T47D (cell line): Measurements from ENCODE around the gene ABCG8.

Experiments
- DNase-seq, 2 experiments: peaks; one replicate each; pipeline versions ENCODE4 v3.0.0 to v3.0.0-alpha.2; 2011 to 2012; ENCODE audit warnings: low read depth in 1 of 2, low spot score in 1 of 2
- JUND ChIP-seq: IDR thresholded peaks from 2 replicates; pipeline ENCODE4 v1.6.1; 2012; ENCODE audit warnings: low read depth
- in situ Hi-C: cut with HindIII; loops from 2 replicates; pipeline ENCODE4 v1.10.0; 2016; ENCODE audit warnings: low sequenced_read_pairs, low pct_unique_long_range_greater_than_20kb

ABCG8 gene

DNA sequence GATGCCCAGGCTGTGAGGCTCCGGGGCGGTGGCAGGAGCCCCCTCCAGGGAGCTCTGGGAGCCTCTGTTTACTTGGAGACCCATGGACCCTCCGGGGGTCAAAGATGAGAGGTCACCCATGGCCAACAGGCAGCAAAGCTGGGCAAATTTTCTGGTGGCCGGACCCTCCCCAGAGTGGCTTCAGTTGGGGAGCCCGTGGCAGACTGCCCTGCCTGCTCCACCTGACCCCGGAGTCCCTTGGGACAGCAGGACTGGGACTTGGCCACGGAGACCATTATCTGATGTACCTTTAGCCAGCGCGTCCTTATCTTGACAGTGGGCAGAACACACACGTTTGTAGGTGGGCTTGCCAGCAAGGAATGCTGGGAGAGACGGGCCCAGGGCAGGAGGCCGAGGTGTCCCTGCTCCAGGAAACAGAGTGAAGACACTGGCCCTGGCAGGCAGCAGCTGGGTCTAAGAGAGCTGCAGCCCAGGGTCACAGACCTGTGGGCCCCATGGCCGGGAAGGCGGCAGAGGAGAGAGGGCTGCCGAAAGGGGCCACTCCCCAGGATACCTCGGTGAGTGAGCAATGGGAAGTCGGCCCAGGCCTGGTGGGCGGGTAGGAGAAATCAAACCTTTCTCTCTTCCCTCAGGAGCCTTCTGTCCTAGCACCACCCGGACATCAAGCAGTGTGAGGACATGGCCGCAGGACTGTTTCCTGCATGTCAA is at the start of gene ABCG8, which contains the start of gene ABCG5:
Gene ABCG8, plus strand, starts transcription at position 412 of the 708 bp plus-strand sequence. Its CDS starts 83 bp downstream, at position 495.
Gene ABCG5, minus strand, starts transcription at position 280 of the 708 bp plus-strand sequence. Its CDS starts 160 bp downstream, at position 120.
- in situ Hi-C loops = no loop called here
- no peak for TF ChIP-seq JUND
- DNase-seq = no peak

DNA sequence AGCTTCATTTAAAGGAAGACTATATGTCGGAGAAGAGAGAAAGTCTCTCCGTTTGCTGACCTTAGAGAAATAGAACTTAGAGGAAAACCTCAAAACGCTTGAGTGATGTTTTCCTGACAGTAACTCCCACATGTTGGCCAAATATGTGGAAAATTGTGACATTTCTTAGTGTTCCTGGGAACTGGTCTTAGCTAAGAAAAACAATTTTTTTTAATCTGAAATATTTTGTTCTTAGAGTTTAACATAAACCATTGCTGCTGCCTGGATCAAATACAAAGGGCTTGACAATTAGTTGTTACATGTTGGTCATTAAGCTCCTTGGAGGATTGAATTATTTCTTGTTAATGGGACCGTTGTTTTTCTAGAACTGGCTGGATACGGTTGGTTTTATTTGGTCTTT is 48.6 kb upstream of the ABCG8 start:
- TF ChIP-seq JUND = no peak
- no peak for DNase-seq
- in situ Hi-C loops = no loop called here

DNA sequence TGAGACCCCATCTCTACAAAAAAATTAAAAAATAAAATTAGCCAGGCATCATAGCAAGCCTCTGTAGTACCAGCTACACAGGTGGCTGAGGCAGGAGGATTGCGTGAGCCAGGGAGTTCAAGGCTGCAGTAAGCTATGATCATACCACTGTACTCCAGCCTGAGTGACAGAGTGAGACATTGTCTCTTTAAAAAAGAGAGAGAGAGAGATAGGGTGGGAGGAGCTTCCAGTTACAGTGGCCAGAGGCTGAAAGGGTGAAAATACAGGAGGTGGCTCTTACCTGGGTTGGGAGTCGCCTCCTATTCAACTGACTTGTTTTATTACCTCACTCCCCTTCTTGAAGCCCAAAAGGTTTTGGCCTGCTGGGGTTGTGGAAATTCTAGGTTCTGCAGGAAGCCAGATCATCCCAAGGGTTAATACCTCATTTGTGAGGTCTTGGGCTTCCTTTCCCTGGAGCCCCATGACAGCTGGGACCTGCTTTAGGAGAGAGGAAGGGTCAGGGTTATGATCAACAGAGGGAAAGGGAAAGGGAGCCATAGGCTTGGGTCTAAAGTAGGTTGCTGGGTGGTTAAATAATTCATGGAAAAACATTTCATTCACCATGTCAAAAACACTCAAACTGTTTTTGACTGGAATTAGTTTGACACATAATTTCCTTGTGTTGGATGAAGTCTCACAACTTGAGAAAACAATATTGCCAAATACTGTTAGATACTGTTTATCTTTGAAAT is 47.6 kb upstream of the ABCG8 start:
- TF ChIP-seq JUND = no peak
- in situ Hi-C loops = no loop called here
- DNase-seq = peak in 1 of 2 experiments; percentile 0

DNA sequence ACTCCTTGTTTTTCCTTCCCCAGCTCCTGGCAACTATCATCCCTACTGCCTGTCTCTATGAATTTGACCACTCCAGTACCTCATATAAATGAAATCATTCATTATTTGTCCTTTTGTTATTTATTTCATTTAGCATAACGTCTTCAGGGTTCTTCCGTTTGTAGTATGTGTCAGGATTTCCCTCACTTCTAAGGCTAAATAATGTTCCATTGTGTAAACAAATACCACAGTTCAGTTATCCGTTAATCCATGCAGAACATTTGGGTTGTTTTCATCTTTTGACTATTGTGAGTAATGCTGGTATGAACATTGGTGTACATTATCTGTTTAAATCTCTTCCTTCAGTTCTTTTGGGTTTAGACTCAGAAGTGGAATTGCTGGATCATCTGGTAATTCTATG is 46.1 kb upstream of the ABCG8 start:
- in situ Hi-C loops = no loop called here
- TF ChIP-seq JUND = no peak
- no peak for DNase-seq

DNA sequence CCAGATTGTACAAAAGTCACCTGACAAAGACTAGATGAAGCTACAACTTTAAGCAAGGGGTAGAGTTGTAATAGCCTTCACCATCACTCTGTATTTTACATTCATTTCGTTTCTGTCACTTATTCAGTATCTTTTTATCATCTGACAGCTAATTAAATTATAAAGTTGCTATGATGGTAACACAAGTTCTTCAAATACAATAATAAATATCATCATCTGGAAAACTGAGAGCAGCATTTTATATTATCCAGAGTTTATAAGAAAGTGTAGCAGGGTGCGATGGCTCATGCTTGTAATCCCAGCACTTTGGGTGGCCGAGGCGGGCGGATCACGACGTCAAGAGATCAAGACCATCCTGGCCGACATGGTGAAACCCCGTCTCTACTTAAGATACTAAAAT is 43.8 kb upstream of the ABCG8 start:
- in situ Hi-C loops = no loop called here
- no peak for TF ChIP-seq JUND
- DNase-seq = no peak

DNA sequence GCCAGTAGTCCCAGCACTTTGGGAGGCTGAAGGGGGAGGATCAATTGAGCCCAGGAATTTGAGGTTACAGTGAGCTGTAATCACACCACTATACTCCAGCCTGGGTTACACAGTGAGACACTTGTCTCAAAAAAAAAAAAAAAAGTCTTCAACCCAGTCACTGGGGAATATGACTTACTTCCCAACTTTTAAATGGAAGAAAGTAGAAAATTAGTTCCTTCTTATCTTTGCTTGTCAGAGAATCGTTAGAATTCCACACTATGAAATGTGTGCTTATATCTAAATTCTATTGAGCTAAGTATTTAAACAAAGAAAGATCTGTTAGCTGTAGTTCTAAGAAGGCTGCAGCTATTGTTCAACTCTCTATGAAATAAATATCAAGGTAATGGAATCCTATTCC is 42.6 kb upstream of the ABCG8 start:
- no peak for DNase-seq
- no peak for TF ChIP-seq JUND
- in situ Hi-C loops = no loop called here

DNA sequence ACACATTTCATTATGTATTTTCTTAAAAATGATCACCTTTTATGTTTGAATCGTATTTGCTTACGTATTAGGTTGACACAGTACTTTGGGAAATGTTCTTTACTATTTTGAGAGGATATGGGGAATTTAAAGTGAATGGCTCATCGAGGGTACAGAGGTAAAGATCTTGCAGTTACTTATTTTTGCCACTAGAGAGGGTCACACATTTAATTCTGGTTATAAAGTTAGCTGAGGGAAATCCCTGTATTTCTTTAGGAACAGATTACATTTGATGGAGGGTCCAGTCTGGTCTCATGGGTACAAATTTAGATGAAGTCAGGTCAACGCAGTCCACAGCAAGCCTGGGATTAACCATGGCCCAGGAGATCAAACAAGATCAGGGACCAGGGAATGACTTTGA is 40.5 kb upstream of the ABCG8 start:
- peak in 1 of 2 experiments; percentile 3 for DNase-seq
- TF ChIP-seq JUND = no peak
- in situ Hi-C loops = no loop called here

DNA sequence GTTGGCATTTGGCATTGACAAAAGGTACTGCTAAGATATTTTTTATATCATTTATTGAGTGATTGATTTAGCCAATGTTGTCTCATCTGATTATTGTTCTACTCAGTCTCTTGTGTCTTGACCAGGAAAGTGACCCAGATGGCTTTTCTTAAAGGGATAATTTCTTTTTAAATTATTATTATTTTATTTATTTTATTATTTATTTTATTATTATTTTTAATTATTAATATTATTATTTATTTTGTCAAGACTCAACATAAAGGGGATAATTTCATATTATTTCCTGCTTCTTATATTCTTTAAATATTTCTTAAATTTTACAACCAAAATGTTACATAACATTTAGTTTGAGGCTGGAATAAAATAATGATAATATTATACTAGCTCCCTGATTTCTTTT is 37.9 kb upstream of the ABCG8 start:
- no peak for TF ChIP-seq JUND
- no peak for DNase-seq
- in situ Hi-C loops = no loop called here

DNA sequence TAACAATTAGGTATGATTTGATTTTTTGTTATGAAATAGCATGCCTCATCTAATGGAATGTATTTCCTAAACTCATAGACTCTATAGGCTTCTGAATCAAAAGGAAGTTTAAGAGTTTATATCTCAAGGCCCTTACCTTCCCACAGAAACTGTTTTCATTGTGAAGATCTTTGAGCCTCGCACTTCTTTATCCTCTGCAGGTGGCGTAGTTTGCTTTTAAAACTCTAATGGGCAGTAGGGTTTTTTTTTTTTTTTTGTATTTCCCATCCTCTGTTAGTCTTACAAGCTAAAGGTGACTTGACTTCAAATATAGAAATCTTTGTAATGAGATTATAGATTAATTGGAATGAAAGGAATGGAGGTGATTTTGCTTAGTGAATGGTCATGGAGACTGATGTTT is 36.6 kb upstream of the ABCG8 start:
- no peak for DNase-seq
- TF ChIP-seq JUND = no peak
- in situ Hi-C loops = no loop called here

DNA sequence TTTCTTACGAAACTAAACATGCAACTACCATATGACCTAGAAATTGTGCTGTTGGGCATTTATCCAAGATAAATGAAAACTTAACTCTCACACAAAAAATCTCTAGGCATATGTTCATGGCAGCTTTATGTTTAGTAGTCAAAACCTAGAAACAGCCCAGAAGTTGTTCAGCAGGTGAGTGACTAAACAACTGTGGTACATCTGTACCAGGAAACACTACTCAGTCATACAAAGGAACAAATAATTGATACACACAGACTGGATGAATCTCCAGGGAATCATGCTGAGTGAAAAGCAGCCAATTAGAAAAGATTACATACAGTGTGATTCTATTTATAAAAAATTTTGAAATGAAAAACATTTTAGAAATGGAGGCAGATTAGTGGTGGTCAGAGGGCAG is 35.7 kb upstream of the ABCG8 start:
- no peak for TF ChIP-seq JUND
- DNase-seq = no peak
- in situ Hi-C loops = no loop called here

DNA sequence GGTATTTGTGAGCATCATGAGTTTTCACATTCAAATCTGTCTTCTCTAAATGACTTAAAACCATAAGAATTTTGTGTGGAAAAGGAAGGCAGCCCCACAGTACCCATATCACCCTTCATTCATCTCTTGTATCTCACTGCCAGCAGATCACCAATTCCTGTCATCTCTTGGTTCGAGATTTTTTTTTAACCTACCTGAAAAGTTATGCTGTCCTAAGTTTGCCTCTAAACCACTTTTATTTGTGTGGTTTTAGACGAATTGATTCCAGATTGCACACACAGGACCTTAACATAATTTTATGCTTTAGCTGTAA is 32.1 kb upstream of the ABCG8 start:
- DNase-seq = no peak
- in situ Hi-C loops = no loop called here
- no peak for TF ChIP-seq JUND

DNA sequence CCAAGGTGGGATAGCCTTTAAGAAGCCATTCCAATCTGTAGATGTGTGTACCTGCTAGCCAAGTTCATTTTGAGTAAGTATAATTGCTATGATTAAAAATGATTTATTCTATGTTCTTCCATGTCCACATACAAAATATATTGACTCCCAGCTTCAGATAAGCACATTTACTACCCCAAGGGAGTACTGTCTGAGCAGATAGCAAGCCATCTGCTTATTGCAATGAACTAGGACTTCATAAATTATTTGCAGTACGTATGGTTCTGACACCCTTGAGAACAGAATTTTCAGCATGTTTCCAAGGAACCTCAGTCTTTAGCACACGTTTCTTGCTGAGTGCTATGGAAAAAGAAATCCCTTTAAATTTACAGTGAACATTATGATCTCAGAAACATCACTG is 28.3 kb upstream of the ABCG8 start:
- no peak for DNase-seq
- TF ChIP-seq JUND = no peak
- in situ Hi-C loops = no loop called here

DNA sequence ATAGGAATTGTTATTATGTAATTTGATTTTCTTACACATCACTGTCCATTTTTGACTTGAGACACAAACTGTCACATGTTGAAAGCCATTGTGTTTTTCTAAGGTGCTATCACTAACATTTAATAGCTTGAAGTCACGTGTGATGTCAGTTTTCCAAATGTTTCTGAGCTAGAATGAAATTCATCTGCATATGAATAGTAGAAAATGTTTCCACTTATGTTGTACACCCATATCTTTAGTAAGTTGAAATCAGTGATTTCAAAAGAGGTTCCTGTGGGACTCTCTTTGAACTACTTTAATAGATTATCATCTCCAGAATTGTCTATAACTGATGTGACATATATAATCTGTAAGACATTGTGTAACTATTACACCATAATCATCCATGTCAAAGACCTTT is 27.9 kb upstream of the ABCG8 start:
- in situ Hi-C loops = no loop called here
- no peak for TF ChIP-seq JUND
- no peak for DNase-seq
